HG02678 (cell line): ENCODE data around the gene NKG7.

Experiments
- ATAC-seq: cut with Tn5 transposase; IDR thresholded peaks from one replicate; pipeline ENCODE4 v1.9.1; 2021; ENCODE audit warnings: mild to moderate bottlenecking, moderate library complexity; ENCODE audit not compliant: unreplicated experiment

The NKG7 gene

DNA sequence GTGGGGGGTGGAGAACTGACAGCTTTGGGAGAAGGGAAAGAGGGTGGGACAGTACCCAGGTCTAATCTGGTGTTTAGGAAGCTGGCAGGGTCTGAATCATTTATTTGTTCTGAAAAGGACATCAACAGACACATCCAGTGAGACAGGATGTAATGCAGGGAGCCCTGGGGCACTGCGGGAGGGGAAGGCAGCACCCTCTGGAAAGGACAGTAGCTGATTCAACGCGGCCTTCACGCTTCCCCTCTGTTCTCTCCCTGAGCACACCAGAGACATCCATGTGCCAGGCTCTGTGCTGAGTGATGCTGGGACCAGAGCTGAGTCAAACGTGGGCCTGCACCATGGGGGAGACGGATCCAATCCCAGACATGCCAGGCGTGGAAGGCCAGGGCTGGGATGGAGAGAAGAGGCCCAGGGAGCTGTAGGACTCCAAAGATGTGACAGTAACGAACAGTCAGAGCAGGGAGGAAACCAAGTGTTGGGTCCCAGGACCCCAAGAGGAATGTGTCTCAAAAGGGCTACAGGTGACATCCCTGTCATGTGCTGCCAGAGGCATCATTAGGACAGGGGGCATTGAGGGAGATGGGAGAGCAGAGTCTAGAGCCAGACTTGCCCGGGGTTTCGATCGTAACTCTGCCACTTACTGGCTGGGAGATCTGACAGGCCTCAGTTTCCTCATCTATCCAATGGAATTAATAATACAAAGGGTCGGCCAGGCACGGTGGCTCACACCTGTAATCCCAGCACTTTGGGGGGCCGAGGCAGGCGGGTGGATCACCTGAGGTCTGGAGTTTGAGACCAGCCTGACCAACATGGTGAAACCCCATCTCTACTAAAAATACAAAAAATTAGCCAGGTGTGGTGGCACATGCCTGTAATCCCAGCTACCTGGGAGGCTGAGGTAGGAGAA, 8.0 kb downstream of the NKG7 start:
- no peak for ATAC-seq

- no peak for ATAC-seq
These were observed 11.2 kb downstream of the NKG7 start for GRCh38 chr19:51361239-51361638.

- ATAC-seq, result no peak
These were observed 13.2 kb downstream of the NKG7 start for GRCh38 chr19:51359294-51359693.

GRCh38 chr19:51357952-51358351, 14.5 kb downstream of the NKG7 start:
- ATAC-seq, result no peak

DNA sequence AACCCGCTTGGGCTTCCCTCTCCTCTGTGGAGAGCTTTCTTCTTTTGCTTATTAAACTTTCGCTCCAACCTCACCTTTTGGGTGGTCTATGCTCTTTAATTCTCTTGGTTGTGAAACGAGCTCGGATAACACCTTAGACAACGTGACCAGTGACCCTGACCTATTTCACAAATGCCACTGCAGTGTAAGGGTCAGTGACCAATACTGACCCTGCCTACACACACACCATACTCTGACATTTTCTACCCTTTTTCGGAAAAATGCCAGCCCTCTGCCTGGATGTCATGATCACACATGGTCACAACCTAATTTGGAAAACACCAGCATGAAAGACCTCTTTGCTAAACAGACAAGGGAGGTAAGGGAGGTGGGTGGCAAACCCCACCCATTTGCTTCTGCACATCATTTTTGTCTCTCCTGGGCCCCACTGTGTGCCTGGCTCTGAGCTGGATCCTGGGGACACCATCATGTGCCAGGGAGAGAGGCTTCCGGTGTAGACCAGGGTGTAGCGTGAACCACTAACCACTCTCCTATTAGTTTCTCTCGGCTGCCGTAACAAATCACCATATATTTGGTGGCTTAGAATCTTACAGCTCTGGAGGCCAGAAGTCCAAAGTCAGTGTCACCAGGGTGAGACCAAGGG, 16.2 kb downstream of the NKG7 start:
- ATAC-seq, result no peak

GRCh38 chr19:51354742-51355148, 17.7 kb downstream of the NKG7 start:
- no peak for ATAC-seq

DNA sequence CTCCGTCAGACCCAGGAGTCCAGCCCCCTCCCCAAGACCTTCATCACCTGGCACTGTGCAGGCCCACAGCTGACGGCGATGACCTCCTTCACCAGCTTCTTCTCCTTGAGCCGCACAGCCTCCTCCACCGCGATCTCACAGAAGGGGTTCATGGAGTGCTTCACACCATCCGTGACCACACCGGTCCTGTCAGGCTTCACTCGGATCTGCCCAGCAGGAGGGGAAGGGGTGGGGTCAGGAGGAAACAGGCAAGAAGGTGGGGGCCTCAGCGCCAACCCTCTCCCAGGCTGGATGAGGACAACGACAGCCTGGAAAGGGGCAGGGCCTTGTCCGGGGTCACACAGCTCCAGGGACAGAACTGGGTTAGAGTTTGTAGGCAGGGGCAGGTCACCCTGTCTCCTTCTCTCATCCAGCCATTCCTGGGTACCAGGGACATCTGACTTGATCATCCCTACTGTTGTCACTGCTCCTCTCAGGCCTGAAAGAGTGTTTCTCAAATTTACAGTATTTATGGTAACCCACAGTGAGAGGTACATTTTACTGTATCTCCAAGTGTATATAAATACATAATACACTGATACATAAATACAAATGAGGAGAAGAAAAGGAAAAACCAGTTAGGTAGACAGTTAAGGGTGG, 18.2 kb downstream of the NKG7 start:
- no peak for ATAC-seq

GRCh38 chr19:51352783-51353360, 19.6 kb downstream of the NKG7 start:
- no peak for ATAC-seq

DNA sequence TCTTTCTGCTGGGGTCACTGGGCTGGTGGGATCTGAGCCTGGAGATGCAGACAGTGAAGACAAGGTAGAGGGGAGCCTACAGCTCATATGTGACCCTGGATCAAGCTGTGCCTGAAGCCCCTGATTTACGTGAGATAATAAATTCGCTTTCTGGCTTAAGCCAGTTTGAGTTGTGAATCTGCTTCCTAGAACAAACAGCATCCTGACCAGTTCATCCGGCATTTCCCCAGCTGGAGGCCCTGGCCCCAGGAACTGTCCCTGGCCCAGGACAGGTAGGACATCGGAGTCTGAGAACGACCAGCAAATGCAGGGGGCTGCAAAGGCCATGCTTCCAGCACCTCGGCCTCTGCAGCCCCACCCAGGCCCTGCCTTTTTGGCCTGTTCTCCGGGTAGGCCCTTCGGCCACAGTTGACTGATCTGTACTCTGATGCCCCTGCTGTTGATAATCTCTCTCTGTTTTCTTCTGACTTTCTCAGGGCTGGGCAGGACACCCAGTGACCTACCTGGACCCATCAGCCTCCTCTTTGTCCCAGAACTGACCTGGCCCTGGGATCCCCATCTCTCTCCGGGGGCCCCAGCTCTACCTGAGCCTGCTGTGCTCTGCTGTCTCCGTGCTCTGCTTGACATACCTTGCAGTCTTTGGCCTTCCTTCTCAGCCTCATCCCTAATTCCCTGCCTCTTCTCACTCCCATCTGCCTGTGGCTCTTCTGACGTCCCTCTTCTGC, 21.0 kb downstream of the NKG7 start:
- ATAC-seq, result no peak

GRCh38 chr19:51347209-51347928, 25.1 kb downstream of the NKG7 start:
- ATAC-seq, result no peak

- no peak for ATAC-seq
These were observed 25.7 kb downstream of the NKG7 start for GRCh38 chr19:51346742-51347141.

GRCh38 chr19:51345076-51345620, 27.3 kb downstream of the NKG7 start:
- ATAC-seq, result no peak

GRCh38 chr19:51342631-51343569, 29.6 kb downstream of the NKG7 start:
- no peak for ATAC-seq

DNA sequence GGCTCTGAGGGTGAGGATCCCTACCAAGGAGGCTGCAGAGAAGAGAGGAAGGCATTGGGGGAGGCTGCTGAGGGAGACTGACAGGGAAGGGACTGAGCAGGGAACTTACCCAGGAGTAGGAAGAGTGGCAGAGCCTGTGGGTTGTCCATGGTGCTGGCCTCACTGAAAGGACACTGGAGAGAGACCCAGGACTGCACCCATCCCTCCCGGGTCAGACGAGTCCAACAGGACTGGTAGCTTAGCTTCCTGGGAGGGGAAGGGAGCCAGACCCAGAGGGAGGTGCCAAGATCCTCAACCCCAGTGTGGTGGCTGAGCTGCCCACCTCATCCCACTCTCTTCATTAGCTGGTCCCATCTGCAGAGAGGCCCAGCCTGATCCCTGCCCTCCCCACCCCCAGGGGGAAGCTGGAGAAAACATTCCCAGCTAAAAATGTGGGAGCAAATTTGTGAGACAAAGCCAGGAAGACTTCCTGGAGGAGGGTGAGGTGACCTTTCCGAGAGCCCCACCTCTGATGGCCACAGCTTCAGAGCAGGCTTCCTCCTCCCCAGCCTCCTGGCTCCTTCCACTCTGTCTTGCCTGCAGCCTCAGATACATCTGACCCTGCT, 30.4 kb downstream of the NKG7 start, which contains the start of gene VSIG10L:
Gene VSIG10L, minus strand, starts transcription at position 164 of the 605 bp plus-strand sequence. Its CDS starts 15 bp downstream, at position 149.
- no peak for ATAC-seq

DNA sequence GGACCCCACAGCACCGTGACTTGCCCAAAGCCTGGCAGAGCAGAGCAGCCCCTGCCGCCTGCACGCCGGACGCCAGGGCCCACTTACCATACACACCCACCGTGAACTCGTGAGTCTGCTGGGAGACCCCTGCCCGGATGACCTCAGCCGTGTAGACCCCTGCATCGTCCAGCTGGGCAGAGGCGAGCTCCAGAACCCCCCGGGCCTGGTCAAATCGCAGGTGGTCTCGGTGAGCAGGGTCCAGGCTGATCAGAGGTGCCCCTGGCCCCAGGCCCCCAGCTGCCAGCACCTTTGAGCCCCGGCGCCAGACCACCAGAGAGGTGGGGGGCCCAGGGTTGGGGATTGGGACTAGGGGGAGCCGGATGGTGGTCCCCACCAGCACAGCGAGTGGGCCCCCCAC, 31.4 kb downstream of the NKG7 start:
- no peak for ATAC-seq

DNA sequence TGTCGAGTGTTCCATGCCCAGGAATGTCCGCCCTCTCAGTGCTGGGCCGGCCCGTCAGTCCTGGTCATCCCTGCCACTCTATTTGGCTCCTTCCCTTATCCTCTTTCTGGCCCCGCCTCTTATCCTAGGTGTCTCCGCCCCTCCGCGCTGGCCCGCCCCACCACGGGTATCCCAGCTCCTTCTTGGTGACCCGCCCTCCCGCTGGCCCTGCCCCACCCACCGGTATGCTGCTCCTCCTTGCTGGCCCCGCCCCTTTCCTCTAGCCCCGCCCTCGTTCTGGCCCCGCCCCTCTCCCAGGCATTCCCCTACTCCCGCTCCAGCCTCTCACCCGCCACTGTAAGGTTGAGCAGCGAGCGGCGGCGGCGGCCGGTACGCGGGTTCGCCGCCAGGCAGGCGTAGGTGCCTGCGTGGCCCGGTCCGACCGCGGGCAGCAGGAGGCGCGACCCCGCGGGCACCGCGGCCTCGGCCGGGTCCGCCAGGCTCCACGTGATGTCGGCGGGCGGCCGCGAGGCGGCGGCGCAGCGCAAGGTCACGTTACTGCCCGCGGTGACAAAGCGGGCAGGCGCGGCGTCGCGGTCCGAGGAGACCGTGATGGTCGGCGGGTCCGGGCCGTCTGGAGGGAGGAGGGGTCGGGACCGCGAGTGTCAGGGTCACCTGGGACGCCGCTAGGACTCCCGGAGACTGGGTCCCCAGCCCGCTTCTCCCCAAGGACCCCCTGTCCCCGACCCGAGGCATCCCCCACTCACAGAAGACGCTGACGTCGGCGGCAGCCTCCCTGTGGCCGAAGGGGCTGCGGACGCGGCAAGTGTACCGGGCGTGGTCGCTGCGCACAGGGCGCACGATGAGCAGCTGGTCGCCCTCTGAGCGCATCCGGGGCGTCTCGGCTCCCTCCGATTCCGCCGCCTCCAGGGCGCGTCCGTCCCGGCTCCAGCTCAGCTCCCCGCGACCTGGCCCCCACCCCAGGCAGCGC, 32.5 kb downstream of the NKG7 start:
- peak; percentile 50 for ATAC-seq

DNA sequence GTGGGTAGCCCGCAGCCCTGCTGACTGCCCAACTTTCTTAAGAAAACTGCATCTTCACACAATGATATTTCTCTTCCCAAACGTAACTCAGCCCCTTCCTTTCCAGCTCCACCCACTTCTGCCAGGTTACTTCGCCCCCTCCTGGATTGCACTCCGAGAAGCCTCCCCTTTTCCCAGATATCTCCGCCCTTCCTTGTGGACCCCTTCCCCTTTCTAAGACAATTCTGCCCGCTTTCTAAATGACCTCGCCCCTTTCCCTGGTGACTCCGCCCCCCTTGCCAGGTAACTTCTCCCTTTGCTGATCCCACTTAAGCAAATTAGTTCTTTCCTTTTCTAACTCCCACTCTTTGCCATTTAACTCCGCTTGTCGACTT, 33.2 kb downstream of the NKG7 start:
- no peak for ATAC-seq
